ENCODE results near the gene PLEKHG4.

DNA sequence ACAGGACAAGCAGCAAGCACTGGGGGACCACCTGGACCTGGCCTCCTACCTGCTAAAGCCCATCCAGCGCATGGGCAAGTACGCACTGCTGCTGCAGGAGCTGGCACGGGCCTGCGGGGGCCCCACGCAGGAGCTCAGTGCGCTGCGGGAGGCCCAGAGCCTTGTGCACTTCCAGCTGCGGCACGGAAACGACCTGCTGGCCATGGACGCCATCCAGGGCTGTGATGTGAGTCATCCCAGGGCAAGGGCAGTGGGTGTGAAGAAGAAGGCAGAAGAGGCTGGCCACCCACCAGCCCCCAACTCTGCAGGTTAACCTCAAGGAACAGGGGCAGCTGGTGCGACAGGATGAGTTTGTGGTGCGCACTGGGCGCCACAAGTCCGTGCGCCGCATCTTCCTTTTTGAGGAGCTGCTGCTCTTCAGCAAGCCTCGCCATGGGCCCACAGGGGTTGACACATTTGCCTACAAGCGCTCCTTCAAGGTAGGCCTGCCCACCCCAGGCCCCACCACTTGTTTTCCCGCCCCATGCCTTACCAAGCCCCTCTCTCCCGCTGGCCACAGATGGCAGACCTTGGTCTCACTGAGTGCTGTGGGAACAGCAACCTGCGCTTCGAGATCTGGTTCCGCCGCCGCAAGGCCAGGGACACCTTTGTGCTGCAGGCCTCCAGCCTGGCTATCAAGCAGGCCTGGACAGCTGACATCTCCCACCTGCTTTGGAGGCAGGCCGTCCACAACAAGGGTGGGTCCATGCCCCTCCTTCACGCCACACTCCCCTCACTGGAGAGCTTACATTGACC is 7.3 kb downstream of the PLEKHG4 start:
- TF ChIP-seq ESRRA (CRISPR knock-in tag; IDR thresholded peaks at IDR 0.05; ENCODE audit: borderline replicate concordance) (no peak), CREB1 (CRISPR knock-in tag; IDR thresholded peaks at IDR 0.05) (no peak), JUN (CRISPR knock-in tag; IDR thresholded peaks at IDR 0.05) (no peak), CBFB (CRISPR knock-in tag; IDR thresholded peaks at IDR 0.05; ENCODE audit: low read depth) (no peak), KAT7 (CRISPR knock-in tag; IDR thresholded peaks at IDR 0.05; ENCODE audit: borderline replicate concordance) (no peak), FOXP1 (CRISPR knock-in tag; IDR thresholded peaks at IDR 0.05; ENCODE audit: borderline replicate concordance) (no peak)
- TF ChIP-seq, protein P1, sequence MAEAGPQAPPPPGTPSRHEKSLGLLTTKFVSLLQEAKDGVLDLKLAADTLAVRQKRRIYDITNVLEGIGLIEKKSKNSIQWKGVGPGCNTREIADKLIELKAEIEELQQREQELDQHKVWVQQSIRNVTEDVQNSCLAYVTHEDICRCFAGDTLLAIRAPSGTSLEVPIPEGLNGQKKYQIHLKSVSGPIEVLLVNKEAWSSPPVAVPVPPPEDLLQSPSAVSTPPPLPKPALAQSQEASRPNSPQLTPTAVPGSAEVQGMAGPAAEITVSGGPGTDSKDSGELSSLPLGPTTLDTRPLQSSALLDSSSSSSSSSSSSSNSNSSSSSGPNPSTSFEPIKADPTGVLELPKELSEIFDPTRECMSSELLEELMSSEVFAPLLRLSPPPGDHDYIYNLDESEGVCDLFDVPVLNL (CRISPR knock-in tag; IDR thresholded peaks at IDR 0.05; ENCODE audit: borderline replicate concordance, low read depth), result no peak
- TF ChIP-seq, protein P2, sequence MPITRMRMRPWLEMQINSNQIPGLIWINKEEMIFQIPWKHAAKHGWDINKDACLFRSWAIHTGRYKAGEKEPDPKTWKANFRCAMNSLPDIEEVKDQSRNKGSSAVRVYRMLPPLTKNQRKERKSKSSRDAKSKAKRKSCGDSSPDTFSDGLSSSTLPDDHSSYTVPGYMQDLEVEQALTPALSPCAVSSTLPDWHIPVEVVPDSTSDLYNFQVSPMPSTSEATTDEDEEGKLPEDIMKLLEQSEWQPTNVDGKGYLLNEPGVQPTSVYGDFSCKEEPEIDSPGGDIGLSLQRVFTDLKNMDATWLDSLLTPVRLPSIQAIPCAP (CRISPR knock-in tag; IDR thresholded peaks at IDR 0.05), result no peak
- TF ChIP-seq, protein P3, sequence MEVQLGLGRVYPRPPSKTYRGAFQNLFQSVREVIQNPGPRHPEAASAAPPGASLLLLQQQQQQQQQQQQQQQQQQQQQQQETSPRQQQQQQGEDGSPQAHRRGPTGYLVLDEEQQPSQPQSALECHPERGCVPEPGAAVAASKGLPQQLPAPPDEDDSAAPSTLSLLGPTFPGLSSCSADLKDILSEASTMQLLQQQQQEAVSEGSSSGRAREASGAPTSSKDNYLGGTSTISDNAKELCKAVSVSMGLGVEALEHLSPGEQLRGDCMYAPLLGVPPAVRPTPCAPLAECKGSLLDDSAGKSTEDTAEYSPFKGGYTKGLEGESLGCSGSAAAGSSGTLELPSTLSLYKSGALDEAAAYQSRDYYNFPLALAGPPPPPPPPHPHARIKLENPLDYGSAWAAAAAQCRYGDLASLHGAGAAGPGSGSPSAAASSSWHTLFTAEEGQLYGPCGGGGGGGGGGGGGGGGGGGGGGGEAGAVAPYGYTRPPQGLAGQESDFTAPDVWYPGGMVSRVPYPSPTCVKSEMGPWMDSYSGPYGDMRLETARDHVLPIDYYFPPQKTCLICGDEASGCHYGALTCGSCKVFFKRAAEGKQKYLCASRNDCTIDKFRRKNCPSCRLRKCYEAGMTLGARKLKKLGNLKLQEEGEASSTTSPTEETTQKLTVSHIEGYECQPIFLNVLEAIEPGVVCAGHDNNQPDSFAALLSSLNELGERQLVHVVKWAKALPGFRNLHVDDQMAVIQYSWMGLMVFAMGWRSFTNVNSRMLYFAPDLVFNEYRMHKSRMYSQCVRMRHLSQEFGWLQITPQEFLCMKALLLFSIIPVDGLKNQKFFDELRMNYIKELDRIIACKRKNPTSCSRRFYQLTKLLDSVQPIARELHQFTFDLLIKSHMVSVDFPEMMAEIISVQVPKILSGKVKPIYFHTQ (CRISPR knock-in tag; IDR thresholded peaks at IDR 0.05), result no peak
- TF ChIP-seq, protein P4, sequence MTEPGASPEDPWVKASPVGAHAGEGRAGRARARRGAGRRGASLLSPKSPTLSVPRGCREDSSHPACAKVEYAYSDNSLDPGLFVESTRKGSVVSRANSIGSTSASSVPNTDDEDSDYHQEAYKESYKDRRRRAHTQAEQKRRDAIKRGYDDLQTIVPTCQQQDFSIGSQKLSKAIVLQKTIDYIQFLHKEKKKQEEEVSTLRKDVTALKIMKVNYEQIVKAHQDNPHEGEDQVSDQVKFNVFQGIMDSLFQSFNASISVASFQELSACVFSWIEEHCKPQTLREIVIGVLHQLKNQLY (CRISPR knock-in tag; IDR thresholded peaks at IDR 0.05), result no peak
- TF ChIP-seq, protein P5, sequence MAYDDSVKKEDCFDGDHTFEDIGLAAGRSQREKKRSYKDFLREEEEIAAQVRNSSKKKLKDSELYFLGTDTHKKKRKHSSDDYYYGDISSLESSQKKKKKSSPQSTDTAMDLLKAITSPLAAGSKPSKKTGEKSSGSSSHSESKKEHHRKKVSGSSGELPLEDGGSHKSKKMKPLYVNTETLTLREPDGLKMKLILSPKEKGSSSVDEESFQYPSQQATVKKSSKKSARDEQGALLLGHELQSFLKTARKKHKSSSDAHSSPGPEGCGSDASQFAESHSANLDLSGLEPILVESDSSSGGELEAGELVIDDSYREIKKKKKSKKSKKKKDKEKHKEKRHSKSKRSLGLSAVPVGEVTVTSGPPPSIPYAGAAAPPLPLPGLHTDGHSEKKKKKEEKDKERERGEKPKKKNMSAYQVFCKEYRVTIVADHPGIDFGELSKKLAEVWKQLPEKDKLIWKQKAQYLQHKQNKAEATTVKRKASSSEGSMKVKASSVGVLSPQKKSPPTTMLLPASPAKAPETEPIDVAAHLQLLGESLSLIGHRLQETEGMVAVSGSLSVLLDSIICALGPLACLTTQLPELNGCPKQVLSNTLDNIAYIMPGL (CRISPR knock-in tag; IDR thresholded peaks at IDR 0.05), result no peak
- TF ChIP-seq, protein P6, sequence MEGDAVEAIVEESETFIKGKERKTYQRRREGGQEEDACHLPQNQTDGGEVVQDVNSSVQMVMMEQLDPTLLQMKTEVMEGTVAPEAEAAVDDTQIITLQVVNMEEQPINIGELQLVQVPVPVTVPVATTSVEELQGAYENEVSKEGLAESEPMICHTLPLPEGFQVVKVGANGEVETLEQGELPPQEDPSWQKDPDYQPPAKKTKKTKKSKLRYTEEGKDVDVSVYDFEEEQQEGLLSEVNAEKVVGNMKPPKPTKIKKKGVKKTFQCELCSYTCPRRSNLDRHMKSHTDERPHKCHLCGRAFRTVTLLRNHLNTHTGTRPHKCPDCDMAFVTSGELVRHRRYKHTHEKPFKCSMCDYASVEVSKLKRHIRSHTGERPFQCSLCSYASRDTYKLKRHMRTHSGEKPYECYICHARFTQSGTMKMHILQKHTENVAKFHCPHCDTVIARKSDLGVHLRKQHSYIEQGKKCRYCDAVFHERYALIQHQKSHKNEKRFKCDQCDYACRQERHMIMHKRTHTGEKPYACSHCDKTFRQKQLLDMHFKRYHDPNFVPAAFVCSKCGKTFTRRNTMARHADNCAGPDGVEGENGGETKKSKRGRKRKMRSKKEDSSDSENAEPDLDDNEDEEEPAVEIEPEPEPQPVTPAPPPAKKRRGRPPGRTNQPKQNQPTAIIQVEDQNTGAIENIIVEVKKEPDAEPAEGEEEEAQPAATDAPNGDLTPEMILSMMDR (IDR thresholded peaks at IDR 0.05), result no peak
- TF ChIP-seq, protein P7, sequence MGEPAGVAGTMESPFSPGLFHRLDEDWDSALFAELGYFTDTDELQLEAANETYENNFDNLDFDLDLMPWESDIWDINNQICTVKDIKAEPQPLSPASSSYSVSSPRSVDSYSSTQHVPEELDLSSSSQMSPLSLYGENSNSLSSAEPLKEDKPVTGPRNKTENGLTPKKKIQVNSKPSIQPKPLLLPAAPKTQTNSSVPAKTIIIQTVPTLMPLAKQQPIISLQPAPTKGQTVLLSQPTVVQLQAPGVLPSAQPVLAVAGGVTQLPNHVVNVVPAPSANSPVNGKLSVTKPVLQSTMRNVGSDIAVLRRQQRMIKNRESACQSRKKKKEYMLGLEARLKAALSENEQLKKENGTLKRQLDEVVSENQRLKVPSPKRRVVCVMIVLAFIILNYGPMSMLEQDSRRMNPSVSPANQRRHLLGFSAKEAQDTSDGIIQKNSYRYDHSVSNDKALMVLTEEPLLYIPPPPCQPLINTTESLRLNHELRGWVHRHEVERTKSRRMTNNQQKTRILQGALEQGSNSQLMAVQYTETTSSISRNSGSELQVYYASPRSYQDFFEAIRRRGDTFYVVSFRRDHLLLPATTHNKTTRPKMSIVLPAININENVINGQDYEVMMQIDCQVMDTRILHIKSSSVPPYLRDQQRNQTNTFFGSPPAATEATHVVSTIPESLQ (CRISPR knock-in tag; IDR thresholded peaks at IDR 0.05), result no peak
- TF ChIP-seq, protein P8, sequence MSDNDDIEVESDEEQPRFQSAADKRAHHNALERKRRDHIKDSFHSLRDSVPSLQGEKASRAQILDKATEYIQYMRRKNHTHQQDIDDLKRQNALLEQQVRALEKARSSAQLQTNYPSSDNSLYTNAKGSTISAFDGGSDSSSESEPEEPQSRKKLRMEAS (CRISPR knock-in tag; IDR thresholded peaks at IDR 0.05), result no peak
